ENCODE data around the gene E2F3.

DNA sequence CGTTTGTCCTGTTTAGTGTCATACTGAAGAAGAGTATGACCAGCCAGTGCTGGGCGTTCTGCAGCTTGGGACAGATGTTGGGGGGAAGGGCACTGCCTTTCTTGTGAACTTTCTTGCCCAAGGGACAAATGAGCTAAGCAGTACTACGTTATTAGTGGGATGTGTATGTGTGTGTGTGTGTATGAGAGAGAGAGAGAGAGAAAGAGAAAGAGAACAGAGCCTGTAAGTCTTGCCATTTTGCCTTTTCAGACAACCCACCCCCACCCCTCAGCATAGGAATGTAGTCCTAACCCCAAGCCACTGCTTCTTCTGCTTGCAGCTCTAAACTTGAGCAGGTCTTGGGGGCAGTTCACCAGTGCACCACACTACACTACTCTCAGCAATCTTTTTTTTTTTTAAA lies 45.5 kb downstream of the E2F3 start:
- TF ChIP-seq MAX (IDR thresholded peaks at IDR 0.05; ENCODE audit: insufficient read depth, insufficient read length), result no peak
- TF ChIP-seq MYC (IDR thresholded peaks at IDR 0.05; ENCODE audit: low read depth, low read length), result no peak
